Posterior cingulate gyrus (tissue), 11 donors: ENCODE data around the gene GPR139.

Experiments used
- DNase-seq, 10 donors: peaks; one replicate each; pipeline versions ENCODE4 v3.0.0 to v3.0.0-alpha.2; 2020 to 2021; ENCODE audit warnings: mixed read lengths in 3 of 10
- intact Hi-C: fragments of 100-400 bp; cut with DNase I; formaldehyde crosslinking; loops from one replicate; pipeline ENCODE4 v1.15.1; 2023

The GPR139 gene

DNA sequence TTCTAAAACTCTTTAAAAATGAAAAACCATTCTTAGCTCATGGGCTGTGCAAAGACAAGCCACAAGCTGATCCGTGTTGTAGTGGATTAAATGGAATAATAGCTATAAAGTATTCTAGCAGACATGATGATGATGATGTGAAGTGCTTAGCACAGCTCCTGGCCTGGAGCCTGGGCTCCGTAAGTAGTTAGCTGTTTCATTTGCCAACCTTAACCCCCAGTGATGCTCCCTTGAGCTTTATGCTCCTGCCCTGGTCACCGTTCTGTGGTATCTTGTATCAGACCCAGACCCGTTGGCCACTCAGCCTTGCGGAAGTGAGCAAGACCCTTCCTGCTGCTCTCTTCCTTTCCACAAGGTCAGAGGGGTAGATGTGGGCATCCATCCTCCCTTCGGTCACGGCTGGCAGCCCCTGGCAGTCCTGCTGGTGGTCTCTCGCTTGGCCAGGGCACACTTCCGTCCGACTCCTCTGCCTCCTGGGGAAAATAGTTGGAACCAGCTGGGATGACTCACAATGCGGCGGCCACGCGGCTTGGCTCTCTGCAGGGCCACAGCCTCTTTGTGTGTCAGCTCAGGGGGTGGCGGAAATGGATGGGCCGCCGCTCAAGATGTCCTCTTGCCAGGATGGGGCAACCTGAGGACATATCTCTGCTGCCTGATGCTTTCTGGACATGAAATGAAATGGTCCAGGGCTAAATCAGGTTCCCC is 79.1 kb downstream of the GPR139 start:
- intact Hi-C loops = no loop called here
- peak in 2 of 10 donors; percentile 6 to 53 for DNase-seq

DNA sequence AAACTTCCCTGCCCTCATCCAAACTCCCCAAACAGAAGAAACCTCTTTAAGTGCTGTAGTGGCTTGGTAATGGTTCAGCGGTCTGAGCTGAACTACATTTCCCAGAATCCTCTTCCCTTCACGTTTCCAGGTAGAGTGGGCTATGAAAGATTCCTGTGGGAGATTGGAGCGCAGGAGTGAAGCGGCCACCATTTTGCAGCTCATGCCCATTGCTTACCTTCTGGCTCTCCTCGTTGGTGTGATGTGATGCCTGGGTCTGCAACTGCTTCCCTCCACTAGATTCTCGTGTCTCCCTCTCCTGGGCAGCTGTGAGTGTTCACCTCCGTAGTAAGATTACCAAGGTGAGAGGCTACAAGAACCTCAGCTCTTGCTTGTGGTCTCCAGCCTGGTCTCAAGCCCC is 82.1 kb downstream of the GPR139 start:
- DNase-seq = no peak
- intact Hi-C loops = no loop called here

DNA sequence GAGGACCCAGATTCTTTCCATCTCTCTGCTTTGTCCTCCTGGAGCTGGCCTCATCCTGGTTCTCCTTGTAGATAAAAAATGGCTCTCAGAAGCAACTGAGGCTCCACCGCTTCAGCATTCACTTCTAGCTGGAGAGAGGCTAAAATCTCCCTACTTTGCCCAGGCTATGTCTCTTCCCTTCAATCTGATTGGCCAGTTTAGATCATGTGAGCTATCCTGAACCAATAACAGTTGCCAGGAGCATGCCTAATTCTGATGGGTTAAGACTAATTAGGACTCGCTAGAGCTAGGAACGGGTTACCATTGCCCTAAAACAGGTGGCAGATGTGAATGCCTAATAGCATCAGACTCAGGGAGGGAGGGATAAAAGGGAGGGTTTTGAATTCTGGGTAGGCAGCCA is 89.6 kb downstream of the GPR139 start:
- no peak for DNase-seq
- intact Hi-C loops = no loop called here
